Keratinocyte (primary cell): Measurements from ENCODE around the gene SLC17A7. TPM values are rescaled to one million over a fixed set of nuclear protein-coding genes. Genes with fewer than 3 reads are reported as not detected.

ENCODE experiments used
- DNase-seq: peaks from one replicate; pipeline ENCODE4 v3.0.0-alpha.2; 2011; ENCODE audit warnings: low read depth, missing footprints, low spot score
- FAIRE-seq: peaks from 2 replicates; lab custom pipeline; 2011; peaks lifted over from hg19 to GRCh38; lab: Jason Lieb, UNC
- H2AFZ ChIP-seq: 2 replicates; pipeline ENCODE4 v1.6.0; 2012; ENCODE audit warnings: low read length, control low read depth, inconsistent platforms; ENCODE audit not compliant: control insufficient read depth
- H3K27ac ChIP-seq: 2 replicates; pipeline ENCODE4 v1.5.1; 2011; ENCODE audit warnings: low read length; ENCODE audit not compliant: control insufficient read depth, insufficient read depth
- H3K27me3 ChIP-seq: 3 replicates; pipeline ENCODE4 v1.6.0; 2011; ENCODE audit warnings: low read length; ENCODE audit not compliant: control insufficient read depth, insufficient read depth; ENCODE audit errors: extremely low read depth
- H3K36me3 ChIP-seq, 2 experiments: 2 replicates in 1 of 2; 3 replicates in 1 of 2; pipeline ENCODE4 v1.5.1; 2011; ENCODE audit warnings: low read length in 2 of 2, mild to moderate bottlenecking in 1 of 2; ENCODE audit not compliant: control insufficient read depth in 2 of 2, insufficient read depth in 2 of 2; ENCODE audit errors: extremely low read depth in 1 of 2
- H3K4me1 ChIP-seq: 3 replicates; pipeline ENCODE4 v1.5.1; 2011; ENCODE audit warnings: low read length; ENCODE audit not compliant: control insufficient read depth, insufficient read depth; ENCODE audit errors: extremely low read depth
- H3K4me2 ChIP-seq: 3 replicates; pipeline ENCODE4 v1.6.0; 2011; ENCODE audit warnings: low read depth, low read length; ENCODE audit not compliant: control insufficient read depth, insufficient read depth; ENCODE audit errors: extremely low read depth
- H3K4me3 ChIP-seq, 3 experiments: fragments of 200-600 bp in 1 of 3; sonication (generic) in 1 of 3; 2 replicates in 2 of 3; 3 replicates in 1 of 3; pipeline ENCODE4 v1.5.1; 2011 to 2016; ENCODE audit warnings: low read length in 3 of 3, mild to moderate bottlenecking in 3 of 3, control low read depth in 2 of 3, inconsistent platforms in 1 of 3, low read depth in 1 of 3, mixed read lengths in 1 of 3, mixed run types in 1 of 3, moderate library complexity in 1 of 3; ENCODE audit not compliant: control insufficient read depth in 2 of 3, insufficient read depth in 2 of 3; ENCODE audit errors: extremely low read depth in 1 of 3
- H3K79me2 ChIP-seq: 2 replicates; pipeline ENCODE4 v1.6.0; 2012; ENCODE audit warnings: low read length; ENCODE audit not compliant: control insufficient read depth, insufficient read depth
- H3K9ac ChIP-seq: 3 replicates; pipeline ENCODE4 v1.6.0; 2011; ENCODE audit warnings: low read length; ENCODE audit not compliant: control insufficient read depth, insufficient read depth; ENCODE audit errors: extremely low read depth
- H3K9me1 ChIP-seq: 3 replicates; pipeline ENCODE4 v1.6.0; 2011; ENCODE audit warnings: low read length; ENCODE audit not compliant: control insufficient read depth, insufficient read depth; ENCODE audit errors: extremely low read depth
- H3K9me3 ChIP-seq: 2 replicates; pipeline ENCODE4 v1.5.1; 2012; ENCODE audit warnings: low read depth, low read length; ENCODE audit not compliant: control insufficient read depth
- H4K20me1 ChIP-seq: 3 replicates; pipeline ENCODE4 v1.6.0; 2011; ENCODE audit warnings: low read length; ENCODE audit not compliant: control insufficient read depth, insufficient read depth; ENCODE audit errors: extremely low read depth
- EZH2 ChIP-seq: IDR thresholded peaks from one replicate; pipeline ENCODE4 v1.6.1; 2012; ENCODE audit warnings: inconsistent platforms, mild to moderate bottlenecking, low read length, moderate library complexity
- dilution Hi-C: fragments of 300-500 bp; cut with MboI; formaldehyde crosslinking; loops from one replicate; pipeline ENCODE4 v1.7.0; 2020; ENCODE audit warnings: low sequenced_read_pairs; ENCODE audit not compliant: extremely low pct_ligation_motif_present
- polyA plus RNA-seq, 5 experiments: library from polyadenylated mRNA; depleted of rRNA in 3 of 5; stranded (reverse) in 3 of 5; stranded (forward) in 1 of 5; unstranded in 1 of 5; fragments of >200 nt; gene quantifications; 1 replicate in 1 of 5; 2 replicates in 3 of 5; 3 replicates in 1 of 5; pipeline versions ENCODE4 v1.2.1 to v1.2.3, GENCODE V29; 2011 to 2012; ENCODE audit warnings: missing spikeins in 2 of 5, low read depth in 1 of 5, low replicate concordance in 1 of 5
- TF ChIP-seq, protein P1 (sequence below), 3 experiments: IDR thresholded peaks in 1 of 3; conservative IDR thresholded peaks in 1 of 3; optimal IDR thresholded peaks in 1 of 3; 2 replicates in 2 of 3; 3 replicates in 1 of 3; pipeline versions ENCODE3 to v1.5.1; 2011; ENCODE audit warnings: low read length in 3 of 3, mild to moderate bottlenecking in 3 of 3, moderate library complexity in 2 of 3, control low read depth in 1 of 3, inconsistent platforms in 1 of 3; ENCODE audit not compliant: insufficient read depth in 2 of 3; ENCODE audit errors: extremely low read depth in 1 of 3

The SLC17A7 gene
- polyA plus RNA-seq, 1 donor (not counting 4 experiments of a cell fraction or from before 2014, with no cell fraction given) = 0.04 TPM

DNA sequence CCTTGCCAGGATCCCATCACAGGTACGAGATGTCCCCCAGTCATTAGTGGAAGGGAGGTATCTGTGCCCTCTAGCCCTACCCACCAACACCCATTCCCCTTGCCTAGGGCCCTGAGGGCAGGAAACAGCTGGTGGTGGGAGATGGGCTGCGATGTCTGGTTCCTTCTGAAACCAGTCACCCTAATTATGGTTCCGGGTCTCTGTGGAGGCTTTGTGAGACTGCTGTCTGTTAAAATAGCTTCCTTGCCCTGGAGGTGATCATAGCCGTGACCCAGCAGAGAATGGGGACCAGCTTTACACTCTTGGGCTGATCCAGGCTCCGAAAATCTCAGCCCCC is 17.2 kb upstream of the SLC17A7 start:
- Histone ChIP-seq H3K4me2 (no peak overlapping the region), H4K20me1 (no peaks in the 10 kb centered on the region), H2AFZ (no peak overlapping the region), H3K79me2 (peaks cover 8% of the 10 kb centered on the region), H3K9me3 (no peaks in the 10 kb centered on the region), H3K27ac (no peak overlapping the region), H3K36me3 (peaks cover 4 to 5% of the 10 kb centered on the region in 2 experiments), H3K27me3 (no peaks in the 10 kb centered on the region), H3K4me3 (no peak overlapping the region), H3K9me1 (no peaks in the 10 kb centered on the region), H3K4me1 (peaks cover 9% of the 10 kb centered on the region), H3K9ac (no peak overlapping the region)
- TF ChIP-seq, protein P1, sequence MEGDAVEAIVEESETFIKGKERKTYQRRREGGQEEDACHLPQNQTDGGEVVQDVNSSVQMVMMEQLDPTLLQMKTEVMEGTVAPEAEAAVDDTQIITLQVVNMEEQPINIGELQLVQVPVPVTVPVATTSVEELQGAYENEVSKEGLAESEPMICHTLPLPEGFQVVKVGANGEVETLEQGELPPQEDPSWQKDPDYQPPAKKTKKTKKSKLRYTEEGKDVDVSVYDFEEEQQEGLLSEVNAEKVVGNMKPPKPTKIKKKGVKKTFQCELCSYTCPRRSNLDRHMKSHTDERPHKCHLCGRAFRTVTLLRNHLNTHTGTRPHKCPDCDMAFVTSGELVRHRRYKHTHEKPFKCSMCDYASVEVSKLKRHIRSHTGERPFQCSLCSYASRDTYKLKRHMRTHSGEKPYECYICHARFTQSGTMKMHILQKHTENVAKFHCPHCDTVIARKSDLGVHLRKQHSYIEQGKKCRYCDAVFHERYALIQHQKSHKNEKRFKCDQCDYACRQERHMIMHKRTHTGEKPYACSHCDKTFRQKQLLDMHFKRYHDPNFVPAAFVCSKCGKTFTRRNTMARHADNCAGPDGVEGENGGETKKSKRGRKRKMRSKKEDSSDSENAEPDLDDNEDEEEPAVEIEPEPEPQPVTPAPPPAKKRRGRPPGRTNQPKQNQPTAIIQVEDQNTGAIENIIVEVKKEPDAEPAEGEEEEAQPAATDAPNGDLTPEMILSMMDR (optimal IDR thresholded peaks at IDR 0.05 in 1 of 3, IDR thresholded peaks at IDR 0.05 in 1 of 3, conservative IDR thresholded peaks at IDR 0.05 in 1 of 3; ENCODE audit: extremely low read depth in 1 of 3, insufficient read depth in 2 of 3, low read length in 3 of 3) = no peak
- TF ChIP-seq EZH2 = no peak
- FAIRE-seq (no peak), DNase-seq (no peak)
- dilution Hi-C loops = no loop called here

DNA sequence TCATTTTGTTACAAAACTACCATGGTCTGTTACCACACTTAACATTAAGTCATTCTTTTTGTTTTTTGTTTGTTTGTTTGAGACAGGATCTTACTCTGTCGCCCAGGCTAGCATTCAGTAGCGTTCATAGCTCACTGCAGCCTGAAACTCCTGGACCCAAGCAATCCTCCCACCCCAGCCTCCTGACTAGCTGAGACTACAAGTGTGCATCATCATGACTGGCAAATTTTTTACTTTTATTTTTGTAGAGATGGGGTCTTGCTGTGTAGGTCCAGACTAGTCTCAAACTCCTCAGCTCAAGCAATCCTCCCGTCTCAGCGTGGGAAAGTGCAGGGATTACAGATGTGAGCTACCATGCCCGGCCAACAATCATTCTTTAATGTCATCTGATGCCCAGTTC is 15.0 kb upstream of the SLC17A7 start:
- Histone ChIP-seq H3K9ac (no peak overlapping the region), H2AFZ (no peak overlapping the region), H3K4me2 (no peak overlapping the region), H3K9me3 (no peaks in the 10 kb centered on the region), H3K4me3 (no peak overlapping the region), H4K20me1 (no peaks in the 10 kb centered on the region), H3K9me1 (no peaks in the 10 kb centered on the region), H3K36me3 (peaks cover 4 to 5% of the 10 kb centered on the region in 2 experiments), H3K27me3 (no peaks in the 10 kb centered on the region), H3K27ac (no peak overlapping the region), H3K79me2 (peaks cover 11% of the 10 kb centered on the region), H3K4me1 (peaks cover 9% of the 10 kb centered on the region)
- no peak for TF ChIP-seq EZH2
- TF ChIP-seq, protein P1 (optimal IDR thresholded peaks at IDR 0.05 in 1 of 3, IDR thresholded peaks at IDR 0.05 in 1 of 3, conservative IDR thresholded peaks at IDR 0.05 in 1 of 3; ENCODE audit: extremely low read depth in 1 of 3, insufficient read depth in 2 of 3, low read length in 3 of 3) = no peak
- DNase-seq (no peak), FAIRE-seq (no peak)
- dilution Hi-C loops = no loop called here
